Psoas muscle (tissue), 8 donors: Measurements from ENCODE around the gene LPP. TPM values are rescaled to one million over a fixed set of nuclear protein-coding genes. Genes with fewer than 3 reads are reported as not detected.

Experiments
- ATAC-seq, 4 donors: fragments of 200-7000 bp; cut with Tn5 transposase; one replicate each; pipeline ENCODE4 v1.9.1; 2020; ENCODE audit warnings: moderate library complexity in 3 of 4, mild to moderate bottlenecking in 2 of 4
- DNase-seq, 2 donors: peaks; one replicate each; pipeline ENCODE4 v3.0.0-alpha.2; 2020
- H3K27ac ChIP-seq: fragments of 200-600 bp; one replicate; pipeline ENCODE4 v1.8.0; 2022
- H3K27me3 ChIP-seq, 3 donors: fragments of 200-600 bp in 1 of 3; one replicate each; pipeline versions ENCODE4 v1.6.1 to v1.8.0; 2013 to 2022; ENCODE audit warnings: low read length in 2 of 3, mild to moderate bottlenecking in 2 of 3, moderate library complexity in 1 of 3; ENCODE audit not compliant: insufficient read depth in 3 of 3
- H3K36me3 ChIP-seq, 2 donors: fragments of 200-600 bp in 1 of 2; one replicate each; pipeline versions ENCODE4 v1.6.1 to v1.8.0; 2013 to 2022; ENCODE audit warnings: low read depth in 1 of 2, mild to moderate bottlenecking in 1 of 2, moderate library complexity in 1 of 2; ENCODE audit not compliant: insufficient read depth in 1 of 2
- H3K4me1 ChIP-seq: fragments of 200-600 bp; one replicate; pipeline ENCODE4 v1.8.0; 2022
- H3K4me3 ChIP-seq: fragments of 200-600 bp; one replicate; pipeline ENCODE4 v1.8.0; 2022; ENCODE audit warnings: mild to moderate bottlenecking
- H3K9me3 ChIP-seq: fragments of 200-600 bp; one replicate; pipeline ENCODE4 v1.8.0; 2022
- WGBS, 3 donors: extraction: QIAGEN DNeasy Blood & Tissue Kit; methylation state at CpG; one replicate each; pipeline versions ENCODE4 v1.1.6 to v1.1.7; 2013; 5-methylcytosine and 5-hydroxymethylcytosine counted together
- intact Hi-C, 2 donors: fragments of 100-400 bp; cut with DNase I; formaldehyde crosslinking; loops; one replicate each; pipeline versions ENCODE4 v1.11.0 to v1.14.2; 2022
- polyA plus RNA-seq, 3 donors: library from polyadenylated mRNA; stranded (reverse); fragments of 200-250 nt; gene quantifications; one replicate each; pipeline ENCODE4 v1.2.3, GENCODE V29; 2013
- total RNA-seq, 4 donors: library from RNA; stranded (reverse); fragmentation: NEBNext Ultra II Directional in 2 of 4; extraction: Animal tissue kit (Norgen Biotek cat#: 25700) in 2 of 4; gene quantifications; one replicate each; pipeline versions ENCODE4 v1.2.1 to v1.2.4, GENCODE V29; 2021 to 2023
- TF ChIP-seq, protein P1 (sequence below): fragments of 200-600 bp; IDR thresholded peaks from one replicate; pipeline ENCODE4 v1.8.0; 2022; ENCODE audit warnings: antibody characterized with exemption
- donor health status: healthy with polysubstance abuse.
- donor health status: DM: no; HTN: no; CAD: no; lungs with moderate emphysema.
- donor health status: Bipolar disorder and iron deficiency.
- donor health status: healthy.
- donor health status: DM: yes; HTN: yes; CAD: no.
- donor health status: DM: no; HTN: no; CAD: no.
- donor health status: DM: no; HTN: no; CAD: no.
- donor health status: DM: yes; HTN: yes; CAD: no.

Gene LPP
- total and polyA plus RNA-seq, 7 donors = 2.6 to 80.3 (median 42.8) TPM

DNA sequence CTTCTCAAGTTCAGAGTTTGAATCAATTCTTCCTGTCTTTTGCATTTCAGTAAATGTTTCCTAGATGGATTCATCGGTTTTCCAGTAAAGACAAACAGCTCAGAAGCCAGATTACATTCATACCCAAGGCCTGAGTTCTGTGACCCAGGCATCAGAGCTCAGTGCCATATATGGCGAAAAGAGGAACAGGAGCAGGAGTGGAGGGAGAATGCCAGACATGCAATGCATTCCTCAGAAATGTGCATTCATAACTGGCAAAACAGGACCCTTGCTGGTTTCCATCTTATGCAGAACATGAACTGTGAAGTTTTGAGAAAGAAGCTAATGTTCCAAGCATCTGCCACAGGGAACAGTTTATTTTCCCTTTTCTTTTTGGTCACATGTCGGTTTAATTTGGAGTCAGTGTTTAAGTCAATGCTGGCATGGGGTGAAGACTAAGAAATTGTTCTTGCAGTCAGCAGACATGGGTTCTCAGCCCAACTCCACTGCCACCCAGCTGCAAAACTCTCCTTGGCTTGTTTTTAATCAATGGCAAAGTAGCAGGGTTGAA, 116.5 kb downstream of the LPP start:
- no peak for ATAC-seq
- intact Hi-C loops = loop anchor here in 1 of 2 donors (5.0 kb wide), 1 partner anchor 312 kb away; no protein-coding TSS in a partner anchor
- no peaks in the 10 kb centered on the region for H3K27me3 ChIP-seq
- H3K4me3 ChIP-seq = no peak overlapping the region
- peak overlapping the region; percentile 60 for H3K27ac ChIP-seq
- peaks cover 62% of the 10 kb centered on the region for H3K4me1 ChIP-seq
- H3K9me3 ChIP-seq = no peaks in the 10 kb centered on the region
- no peak for DNase-seq
- no peaks in the 10 kb centered on the region for H3K36me3 ChIP-seq
- WGBS, 3 donors = 28 to 57% (median 37%) methylated on average over 3 of the region's 3 CpGs
- TF ChIP-seq, protein P1, sequence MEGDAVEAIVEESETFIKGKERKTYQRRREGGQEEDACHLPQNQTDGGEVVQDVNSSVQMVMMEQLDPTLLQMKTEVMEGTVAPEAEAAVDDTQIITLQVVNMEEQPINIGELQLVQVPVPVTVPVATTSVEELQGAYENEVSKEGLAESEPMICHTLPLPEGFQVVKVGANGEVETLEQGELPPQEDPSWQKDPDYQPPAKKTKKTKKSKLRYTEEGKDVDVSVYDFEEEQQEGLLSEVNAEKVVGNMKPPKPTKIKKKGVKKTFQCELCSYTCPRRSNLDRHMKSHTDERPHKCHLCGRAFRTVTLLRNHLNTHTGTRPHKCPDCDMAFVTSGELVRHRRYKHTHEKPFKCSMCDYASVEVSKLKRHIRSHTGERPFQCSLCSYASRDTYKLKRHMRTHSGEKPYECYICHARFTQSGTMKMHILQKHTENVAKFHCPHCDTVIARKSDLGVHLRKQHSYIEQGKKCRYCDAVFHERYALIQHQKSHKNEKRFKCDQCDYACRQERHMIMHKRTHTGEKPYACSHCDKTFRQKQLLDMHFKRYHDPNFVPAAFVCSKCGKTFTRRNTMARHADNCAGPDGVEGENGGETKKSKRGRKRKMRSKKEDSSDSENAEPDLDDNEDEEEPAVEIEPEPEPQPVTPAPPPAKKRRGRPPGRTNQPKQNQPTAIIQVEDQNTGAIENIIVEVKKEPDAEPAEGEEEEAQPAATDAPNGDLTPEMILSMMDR = no peak

DNA sequence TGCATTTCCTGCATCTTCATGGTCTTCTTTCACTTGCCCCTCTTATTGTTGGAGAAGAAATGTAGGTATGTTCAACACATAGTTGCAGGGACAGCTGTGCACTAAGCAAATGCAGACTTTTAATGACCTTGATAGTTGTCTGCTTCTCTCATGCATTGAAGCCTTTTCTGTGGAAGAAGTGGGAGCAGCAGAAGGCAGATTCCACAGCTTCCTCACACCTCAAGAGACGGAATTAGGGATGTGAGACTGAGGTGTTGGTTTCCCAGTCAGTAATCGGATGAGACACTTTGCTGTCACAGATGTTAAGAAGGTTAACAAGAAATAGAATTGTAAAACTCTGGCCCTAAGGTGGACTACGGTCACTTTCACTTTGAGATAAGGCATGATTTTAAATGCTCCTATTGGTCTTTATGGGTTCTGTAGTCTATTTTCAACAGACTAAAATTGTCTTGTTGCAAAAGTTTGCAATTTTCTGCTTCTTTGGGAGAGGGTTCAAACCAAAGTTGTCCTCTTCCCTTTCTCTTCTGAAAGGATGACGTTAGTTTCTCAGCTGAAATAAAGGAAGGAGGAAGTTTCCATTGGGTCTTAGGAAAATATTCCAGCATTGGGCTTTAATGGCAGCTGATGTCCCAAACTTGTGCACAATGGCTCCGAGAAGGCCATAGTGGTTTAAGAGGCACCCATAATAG, 117.4 kb downstream of the LPP start:
- H3K4me3 ChIP-seq = no peak overlapping the region
- H3K27ac ChIP-seq = peak overlapping the region; percentile 60
- H3K36me3 ChIP-seq = no peaks in the 10 kb centered on the region
- WGBS, 3 donors = 58 to 78% (median 59%) methylated on average over 5 of the region's 5 CpGs
- intact Hi-C loops = loop anchor here in 1 of 2 donors (5.0 kb wide), 1 partner anchor 311 kb away; no protein-coding TSS in a partner anchor
- TF ChIP-seq, protein P1 = no peak
- peaks cover 60% of the 10 kb centered on the region for H3K4me1 ChIP-seq
- no peaks in the 10 kb centered on the region for H3K27me3 ChIP-seq
- no peaks in the 10 kb centered on the region for H3K9me3 ChIP-seq
- ATAC-seq (no peak), DNase-seq (no peak)

DNA sequence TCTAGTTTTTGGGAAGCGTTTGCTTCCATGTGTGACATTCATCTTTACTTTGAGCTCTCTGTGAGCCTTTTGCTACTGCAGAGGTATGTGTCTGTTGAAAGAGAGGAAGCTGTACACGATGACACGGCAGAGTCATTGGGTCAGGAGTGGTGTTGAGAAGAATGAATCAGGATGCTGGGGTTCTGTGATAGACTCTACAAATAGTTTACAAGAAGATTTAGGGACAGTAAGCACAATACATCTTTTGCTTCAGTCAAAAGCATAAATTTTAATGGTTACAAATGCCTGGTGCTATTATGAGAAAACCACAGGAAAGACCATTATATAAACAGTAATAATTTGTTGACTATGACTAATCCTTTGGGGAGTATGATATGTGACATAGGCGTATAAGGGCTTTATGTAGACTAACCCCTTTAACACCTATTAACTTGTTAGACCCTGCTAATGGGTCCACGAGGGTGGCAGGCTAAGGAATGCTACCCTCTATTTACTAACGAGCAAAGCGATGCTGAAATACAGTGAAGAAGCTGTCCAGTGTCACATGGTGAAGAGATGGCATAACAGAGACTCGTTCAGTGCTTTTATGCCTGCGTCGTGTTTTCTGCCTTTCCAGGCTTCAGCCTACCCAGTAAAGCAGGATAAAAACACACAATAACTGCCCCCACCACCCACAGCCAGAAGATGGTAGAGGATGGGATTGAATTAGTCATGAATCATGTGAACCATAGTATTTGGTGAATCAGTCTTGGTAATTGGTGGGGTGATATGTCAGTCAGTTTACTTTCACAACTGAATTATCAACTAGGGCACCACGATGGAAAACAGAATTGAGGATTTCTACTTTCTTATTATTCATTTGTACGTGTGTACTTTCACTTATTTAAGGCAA, 118.8 kb downstream of the LPP start:
- intact Hi-C loops = loop anchor here in 1 of 2 donors (5.0 kb wide), 1 partner anchor 310 kb away; no protein-coding TSS in a partner anchor
- H3K4me1 ChIP-seq = peaks cover 54% of the 10 kb centered on the region
- H3K36me3 ChIP-seq = no peaks in the 10 kb centered on the region
- H3K4me3 ChIP-seq = no peak overlapping the region
- DNase-seq = no peak
- TF ChIP-seq, protein P1 = no peak
- peak overlapping the region; percentile 60 for H3K27ac ChIP-seq
- no peaks in the 10 kb centered on the region for H3K9me3 ChIP-seq
- WGBS, 3 donors = 82 to 89% (median 85%) methylated on average over 12 of the region's 12 CpGs
- H3K27me3 ChIP-seq = no peaks in the 10 kb centered on the region
- ATAC-seq = peak; percentile 66 to 81 (median 76)

DNA sequence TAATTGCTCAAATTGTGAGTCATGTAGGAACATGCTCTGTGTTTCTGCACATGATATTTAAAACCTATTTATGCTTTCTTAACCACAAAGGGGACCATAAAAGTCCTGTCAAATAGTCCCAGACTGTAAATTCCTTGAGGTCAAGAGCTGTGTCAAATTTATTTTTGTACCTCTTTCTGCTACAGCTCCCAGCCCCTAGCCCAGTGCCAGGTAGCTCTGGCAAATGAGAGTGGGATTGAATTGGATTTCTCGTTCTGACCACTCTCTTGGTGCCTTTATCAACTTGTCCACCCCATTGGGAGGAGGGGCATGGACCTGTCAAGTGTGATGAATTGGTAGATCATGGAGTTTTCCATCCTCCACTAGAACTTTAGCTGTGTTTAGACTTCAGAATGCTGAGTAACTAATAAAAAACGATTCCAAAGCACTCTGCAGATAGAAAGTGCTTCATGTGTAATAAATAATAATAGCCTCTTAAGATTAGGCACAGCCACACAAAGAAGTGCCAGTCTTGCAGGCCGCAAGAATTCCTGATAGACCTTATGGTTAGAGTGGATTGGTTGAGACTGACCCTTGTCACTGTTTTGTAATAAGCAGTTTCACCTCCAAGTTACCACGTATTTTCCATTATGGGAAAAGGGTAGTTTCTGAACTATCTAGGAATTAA, 120.4 kb downstream of the LPP start:
- TF ChIP-seq, protein P1 = no peak
- H3K27ac ChIP-seq = peak overlapping the region; percentile 60
- no peaks in the 10 kb centered on the region for H3K36me3 ChIP-seq
- no peak for DNase-seq
- peak in 1 of 4 donors; percentile 34 for ATAC-seq
- peaks cover 54% of the 10 kb centered on the region for H3K4me1 ChIP-seq
- H3K27me3 ChIP-seq = no peaks in the 10 kb centered on the region
- 51 to 71% (median 52%) methylated on average over 4 of the region's 4 CpGs for WGBS, 3 donors
- no peak overlapping the region for H3K4me3 ChIP-seq
- no peaks in the 10 kb centered on the region for H3K9me3 ChIP-seq
- intact Hi-C loops = loop anchor here in 1 of 2 donors (5.0 kb wide), 1 partner anchor 308 kb away; no protein-coding TSS in a partner anchor
